HepG2 (cell line): ENCODE measurements around the gene TALDO1. TPM values are rescaled to one million over a fixed set of nuclear protein-coding genes. Genes with fewer than 3 reads are reported as not detected.
A peak's percentile ranks its signal among the peaks of the same experiment; 100 is the strongest.

Experiments used
- BRD4 ChIP-seq: sonication (generic); formaldehyde crosslinking; IDR thresholded peaks from 2 replicates; pipeline ENCODE4 v1.4.0; 2020; ENCODE audit warnings: missing genetic modification reagents
- KIAA2018 ChIP-seq: sonication (generic); formaldehyde crosslinking; IDR thresholded peaks from 2 replicates; pipeline ENCODE4 v1.5.0; 2020; ENCODE audit warnings: mild to moderate bottlenecking, missing genetic modification reagents, borderline replicate concordance
- PBX2 ChIP-seq: IDR thresholded peaks from 2 replicates; pipeline ENCODE4 v1.6.1; 2016; ENCODE audit warnings: control low read depth
- SMAD1 ChIP-seq: sonication (generic); formaldehyde crosslinking; IDR thresholded peaks from 2 replicates; pipeline ENCODE4 v1.4.0; 2020; ENCODE audit warnings: missing genetic modification reagents, low read depth, mild to moderate bottlenecking, borderline replicate concordance
- ZBTB7A ChIP-seq: sonication (generic); formaldehyde crosslinking; IDR thresholded peaks from 2 replicates; pipeline ENCODE4 v1.8.0; 2022; ENCODE audit warnings: mild to moderate bottlenecking, missing genetic modification reagents
- ZNF207 ChIP-seq: fragments of 450-650 bp; IDR thresholded peaks from 2 replicates; pipeline ENCODE4 v1.6.1; 2016; ENCODE audit warnings: antibody characterized with exemption, borderline replicate concordance
- ZNF878 ChIP-seq: sonication (generic); formaldehyde crosslinking; IDR thresholded peaks from 2 replicates; pipeline ENCODE4 v1.8.1; 2023; ENCODE audit warnings: mild to moderate bottlenecking, missing genetic modification reagents, moderate library complexity
- polyA plus RNA-seq, 8 experiments: library from polyadenylated mRNA; depleted of rRNA in 3 of 8; stranded (reverse) in 7 of 8; unstranded in 1 of 8; fragments of >200 nt; fragmentation: Illumina TruSeq in 4 of 8; extraction: Trizol in 4 of 8; gene quantifications; 2 replicates each; pipeline versions ENCODE4 v1.2.1 to v1.2.3, GENCODE V29; 2011 to 2016; ENCODE audit warnings: low read depth in 4 of 8, missing spikeins in 1 of 8, mixed read lengths in 1 of 8; ENCODE audit not compliant: insufficient read depth in 1 of 8
- total RNA-seq, 5 experiments: library from RNA; depleted of rRNA; stranded (reverse); fragments of >200 nt; fragmentation: Illumina TruSeq; extraction: Trizol; gene quantifications; 2 replicates each; pipeline ENCODE4 v1.2.3, GENCODE V29; 2016; ENCODE audit warnings: low read depth in 1 of 5
- TF ChIP-seq, protein P1 (sequence below): sonication (generic); formaldehyde crosslinking; IDR thresholded peaks from 2 replicates; pipeline ENCODE4 v1.4.0; 2020; ENCODE audit warnings: missing genetic modification reagents, mild to moderate bottlenecking, borderline replicate concordance
- TF ChIP-seq, protein P2 (sequence below): sonication (generic); formaldehyde crosslinking; IDR thresholded peaks from 2 replicates; pipeline ENCODE4 v1.4.0; 2020; ENCODE audit warnings: missing genetic modification reagents, borderline replicate concordance

The TALDO1 gene
- total and polyA plus RNA-seq, 2 of the 13 experiments (the other 11 are each of a cell fraction or from before 2014, with no cell fraction given) = 107 to 240 TPM

DNA sequence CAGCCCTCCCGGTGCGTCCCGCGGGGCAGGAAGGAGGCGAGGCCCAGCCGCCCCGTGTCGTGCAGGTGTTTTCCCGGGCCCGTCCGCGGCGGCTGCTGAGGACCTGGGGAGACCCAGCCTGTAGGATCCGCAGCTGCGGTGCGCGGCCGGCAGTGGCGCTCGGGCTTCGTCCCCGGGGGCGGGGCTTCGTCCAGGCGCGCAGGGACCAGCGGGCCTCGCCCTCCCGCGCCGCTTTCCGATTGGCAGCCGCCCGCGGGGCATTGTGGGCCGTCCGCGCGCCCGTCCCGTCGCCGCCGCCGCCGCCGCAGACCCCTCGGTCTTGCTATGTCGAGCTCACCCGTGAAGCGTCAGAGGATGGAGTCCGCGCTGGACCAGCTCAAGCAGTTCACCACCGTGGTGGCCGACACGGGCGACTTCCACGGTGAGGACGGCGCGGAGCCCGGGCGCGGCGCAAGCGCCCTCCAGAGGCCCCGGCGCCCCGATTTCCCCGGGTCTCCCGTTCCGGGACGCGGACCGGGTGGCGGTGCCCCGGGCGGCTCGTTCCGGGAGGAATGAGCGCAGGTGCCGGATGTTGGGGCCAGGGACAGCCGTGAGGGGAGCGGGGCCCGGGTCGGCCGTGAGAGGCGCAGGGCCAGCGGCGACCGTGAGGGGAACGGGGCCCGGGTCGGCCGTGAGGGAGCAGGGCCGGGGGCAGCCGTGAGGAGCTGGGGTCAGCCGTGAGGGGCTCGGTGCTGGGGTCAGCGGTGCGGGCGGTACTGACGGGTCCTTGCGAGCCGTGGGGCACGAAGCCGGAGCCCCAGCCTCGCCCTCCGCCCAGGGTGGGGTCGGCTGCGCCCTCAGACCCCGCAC, at the start of gene TALDO1 (continued):
- TF ChIP-seq ZNF207 = no peak
- TF ChIP-seq SMAD1 (CRISPR knock-in tag) = 0 out of 2 replicates have a peak, but pooled peaks have one; percentile 34
- no peak for TF ChIP-seq KIAA2018 (CRISPR knock-in tag)
- TF ChIP-seq, protein P1, sequence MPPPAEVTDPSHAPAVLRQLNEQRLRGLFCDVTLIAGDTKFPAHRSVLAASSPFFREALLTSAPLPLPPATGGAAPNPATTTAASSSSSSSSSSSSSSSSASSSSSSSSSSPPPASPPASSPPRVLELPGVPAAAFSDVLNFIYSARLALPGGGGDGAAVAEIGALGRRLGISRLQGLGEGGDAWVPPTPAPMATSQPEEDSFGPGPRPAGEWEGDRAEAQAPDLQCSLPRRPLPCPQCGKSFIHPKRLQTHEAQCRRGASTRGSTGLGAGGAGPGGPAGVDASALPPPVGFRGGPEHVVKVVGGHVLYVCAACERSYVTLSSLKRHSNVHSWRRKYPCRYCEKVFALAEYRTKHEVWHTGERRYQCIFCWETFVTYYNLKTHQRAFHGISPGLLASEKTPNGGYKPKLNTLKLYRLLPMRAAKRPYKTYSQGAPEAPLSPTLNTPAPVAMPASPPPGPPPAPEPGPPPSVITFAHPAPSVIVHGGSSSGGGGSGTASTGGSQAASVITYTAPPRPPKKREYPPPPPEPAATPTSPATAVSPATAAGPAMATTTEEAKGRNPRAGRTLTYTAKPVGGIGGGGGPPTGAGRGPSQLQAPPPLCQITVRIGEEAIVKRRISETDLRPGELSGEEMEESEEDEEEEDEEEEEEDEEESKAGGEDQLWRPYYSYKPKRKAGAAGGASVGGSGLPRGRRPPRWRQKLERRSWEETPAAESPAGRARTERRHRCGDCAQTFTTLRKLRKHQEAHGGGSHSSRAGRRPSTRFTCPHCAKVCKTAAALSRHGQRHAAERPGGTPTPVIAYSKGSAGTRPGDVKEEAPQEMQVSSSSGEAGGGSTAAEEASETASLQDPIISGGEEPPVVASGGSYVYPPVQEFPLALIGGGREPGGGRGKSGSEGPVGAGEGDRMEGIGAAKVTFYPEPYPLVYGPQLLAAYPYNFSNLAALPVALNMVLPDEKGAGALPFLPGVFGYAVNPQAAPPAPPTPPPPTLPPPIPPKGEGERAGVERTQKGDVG (CRISPR knock-in tag) = no peak
- TF ChIP-seq PBX2 = no peak
- TF ChIP-seq ZBTB7A = peak; percentile 62; the same call in 1 of the 2 replicates
- TF ChIP-seq, protein P2, sequence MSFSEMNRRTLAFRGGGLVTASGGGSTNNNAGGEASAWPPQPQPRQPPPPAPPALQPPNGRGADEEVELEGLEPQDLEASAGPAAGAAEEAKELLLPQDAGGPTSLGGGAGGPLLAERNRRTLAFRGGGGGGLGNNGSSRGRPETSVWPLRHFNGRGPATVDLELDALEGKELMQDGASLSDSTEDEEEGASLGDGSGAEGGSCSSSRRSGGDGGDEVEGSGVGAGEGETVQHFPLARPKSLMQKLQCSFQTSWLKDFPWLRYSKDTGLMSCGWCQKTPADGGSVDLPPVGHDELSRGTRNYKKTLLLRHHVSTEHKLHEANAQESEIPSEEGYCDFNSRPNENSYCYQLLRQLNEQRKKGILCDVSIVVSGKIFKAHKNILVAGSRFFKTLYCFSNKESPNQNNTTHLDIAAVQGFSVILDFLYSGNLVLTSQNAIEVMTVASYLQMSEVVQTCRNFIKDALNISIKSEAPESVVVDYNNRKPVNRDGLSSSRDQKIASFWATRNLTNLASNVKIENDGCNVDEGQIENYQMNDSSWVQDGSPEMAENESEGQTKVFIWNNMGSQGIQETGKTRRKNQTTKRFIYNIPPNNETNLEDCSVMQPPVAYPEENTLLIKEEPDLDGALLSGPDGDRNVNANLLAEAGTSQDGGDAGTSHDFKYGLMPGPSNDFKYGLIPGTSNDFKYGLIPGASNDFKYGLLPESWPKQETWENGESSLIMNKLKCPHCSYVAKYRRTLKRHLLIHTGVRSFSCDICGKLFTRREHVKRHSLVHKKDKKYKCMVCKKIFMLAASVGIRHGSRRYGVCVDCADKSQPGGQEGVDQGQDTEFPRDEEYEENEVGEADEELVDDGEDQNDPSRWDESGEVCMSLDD (CRISPR knock-in tag) = no peak; the same call in 1 of the 2 replicates
- TF ChIP-seq BRD4 (CRISPR knock-in tag) = no peak
- TF ChIP-seq ZNF878 (CRISPR knock-in tag) = no peak
